IPS DF 6.9 (cell line): ENCODE results near the gene DEGS2.
"Not testable (repeated sequence)": the region's sequence is repeated elsewhere in the genome, so short reads cannot be mapped to it uniquely, and the experiment has no call there.

Experiments used
- DNase-seq: peaks from one replicate; pipeline ENCODE4 v3.0.0-alpha.2; 2013; ENCODE audit warnings: low read depth, low spot score
- H3K27ac ChIP-seq: one replicate; pipeline ENCODE4 v1.5.1; 2013; ENCODE audit warnings: low read length, control low read depth
- H3K27me3 ChIP-seq: 2 replicates; pipeline ENCODE4 v1.6.1; 2013; ENCODE audit warnings: mild to moderate bottlenecking, low read length; ENCODE audit not compliant: control insufficient read depth, insufficient read depth
- H3K36me3 ChIP-seq: 2 replicates; pipeline ENCODE4 v1.6.1; 2013; ENCODE audit warnings: low read length; ENCODE audit not compliant: control insufficient read depth, insufficient read depth
- H3K4me1 ChIP-seq: 2 replicates; pipeline ENCODE4 v1.6.1; 2013; ENCODE audit warnings: low read length; ENCODE audit not compliant: control insufficient read depth, insufficient read depth
- H3K4me3 ChIP-seq: 2 replicates; pipeline ENCODE4 v1.5.1; 2013; ENCODE audit warnings: mild to moderate bottlenecking, low read length
- H3K9me3 ChIP-seq: 2 replicates; pipeline ENCODE4 v1.6.1; 2013; ENCODE audit warnings: low read length, inconsistent platforms; ENCODE audit not compliant: control insufficient read depth, insufficient read depth
- WGBS: extraction: QIAGEN DNeasy Blood & Tissue Kit; methylation state at CpG from one replicate; pipeline ENCODE4 v1.1.7; 2013; ENCODE audit warnings: mixed read lengths, missing lambda C conversion rate; ENCODE audit not compliant: insufficient read length, insufficient coverage; 5-methylcytosine and 5-hydroxymethylcytosine counted together

DEGS2 gene

GRCh38 chr14:100159094-100159864 lies at the start of gene DEGS2:
TSS of gene DEGS2 (minus strand) at chr14:100159645. CDS start at chr14:100159587, 58 bp downstream.
- no peak for DNase-seq
- peaks cover 25% of the 10 kb centered on the region for H3K27me3 ChIP-seq
- no peak within 1 kb of the TSS for H3K27ac ChIP-seq
- H3K36me3 ChIP-seq = no peaks in the 10 kb centered on the region
- 0 out of 2 replicates have a peak, but pooled peaks cover 1% of the 10 kb centered on the region for H3K4me1 ChIP-seq
- H3K4me3 ChIP-seq = peak within 1 kb of the TSS; percentile 44; the same call in 1 of the 2 replicates
- no peaks in the 10 kb centered on the region for H3K9me3 ChIP-seq
- WGBS = no CpG with 5 or more reads among the region's 94 CpGs

DNA sequence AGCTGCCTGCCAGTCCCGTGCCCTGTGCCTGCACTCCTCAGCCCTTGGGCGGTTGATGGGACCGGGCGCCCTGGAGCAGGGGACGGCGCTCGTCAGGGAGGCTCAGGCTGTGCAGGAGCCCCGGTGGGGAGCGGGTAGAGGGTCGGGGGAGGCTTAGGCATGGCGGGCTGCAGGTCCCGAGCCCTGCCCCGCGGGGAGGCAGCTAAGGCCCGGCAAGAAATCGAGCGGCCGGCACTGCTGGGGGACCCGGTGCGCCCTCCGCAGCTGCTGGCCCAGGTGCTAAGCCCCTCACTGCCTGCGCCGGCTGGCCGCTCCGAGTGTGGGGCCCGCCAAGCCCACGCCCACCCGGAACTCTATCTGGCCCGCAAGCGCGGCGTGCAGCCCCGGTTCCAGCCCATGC lies 48.7 kb upstream of the DEGS2 start:
- H3K27ac ChIP-seq, H3K4me1 ChIP-seq, H3K27me3 ChIP-seq, H3K4me3 ChIP-seq, DNase-seq, H3K36me3 ChIP-seq, H3K9me3 ChIP-seq: not testable (repeated sequence)
- WGBS = no CpG with 5 or more reads among the region's 33 CpGs

DNA sequence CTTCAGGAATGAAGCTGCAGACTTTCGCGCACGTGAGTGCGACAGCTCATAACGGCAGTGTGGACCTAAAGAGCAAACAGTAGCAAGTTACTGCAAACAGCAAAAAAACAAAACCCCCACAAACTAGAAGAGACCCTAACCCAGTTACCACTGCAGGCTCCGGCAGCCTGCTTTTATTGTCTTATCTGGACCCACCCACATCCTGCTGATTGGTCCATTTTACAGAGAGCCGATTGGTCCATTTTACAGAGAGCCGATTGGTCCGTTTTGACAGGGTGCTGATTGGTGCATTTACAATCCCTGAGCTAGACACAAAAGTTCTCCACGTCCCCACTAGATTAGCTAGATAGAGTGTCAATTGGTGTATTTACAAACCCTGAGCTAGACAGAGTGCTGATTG lies 48.1 kb upstream of the DEGS2 start:
- not testable (repeated sequence) for H3K27me3 ChIP-seq, H3K36me3 ChIP-seq, H3K4me1 ChIP-seq, H3K4me3 ChIP-seq, DNase-seq, H3K9me3 ChIP-seq, H3K27ac ChIP-seq
- no CpG with 5 or more reads among the region's 10 CpGs for WGBS

DNA sequence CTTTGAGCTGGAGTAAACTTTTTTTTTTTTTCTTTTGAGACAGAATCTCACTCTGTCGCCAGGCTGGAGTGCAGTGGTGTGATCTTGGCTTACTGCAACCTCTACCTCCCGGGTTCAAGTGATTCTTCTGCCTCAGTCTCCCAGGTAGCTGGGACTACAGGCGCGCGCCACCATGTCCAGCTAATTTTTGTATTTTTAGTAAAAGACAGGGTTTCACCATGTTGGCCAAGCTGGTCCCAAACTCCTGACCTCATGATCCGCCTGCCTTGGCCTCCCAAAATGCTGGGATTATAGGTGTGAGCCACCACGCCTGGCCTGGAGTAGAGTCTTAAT lies 45.4 kb upstream of the DEGS2 start:
- H3K9me3 ChIP-seq, H3K4me1 ChIP-seq, H3K27ac ChIP-seq, DNase-seq, H3K36me3 ChIP-seq, H3K27me3 ChIP-seq, H3K4me3 ChIP-seq: not testable (repeated sequence)
- no CpG with 5 or more reads among the region's 7 CpGs for WGBS

GRCh38 chr14:100203962-100204834 lies 44.8 kb upstream of the DEGS2 start:
- H3K36me3 ChIP-seq = no peaks in the 10 kb centered on the region
- H3K27me3 ChIP-seq = no peaks in the 10 kb centered on the region
- no peaks in the 10 kb centered on the region for H3K4me1 ChIP-seq
- no CpG with 5 or more reads among the region's 4 CpGs for WGBS
- no peak for DNase-seq
- H3K27ac ChIP-seq = no peak overlapping the region
- no peak overlapping the region for H3K4me3 ChIP-seq
- H3K9me3 ChIP-seq = no peaks in the 10 kb centered on the region

DNA sequence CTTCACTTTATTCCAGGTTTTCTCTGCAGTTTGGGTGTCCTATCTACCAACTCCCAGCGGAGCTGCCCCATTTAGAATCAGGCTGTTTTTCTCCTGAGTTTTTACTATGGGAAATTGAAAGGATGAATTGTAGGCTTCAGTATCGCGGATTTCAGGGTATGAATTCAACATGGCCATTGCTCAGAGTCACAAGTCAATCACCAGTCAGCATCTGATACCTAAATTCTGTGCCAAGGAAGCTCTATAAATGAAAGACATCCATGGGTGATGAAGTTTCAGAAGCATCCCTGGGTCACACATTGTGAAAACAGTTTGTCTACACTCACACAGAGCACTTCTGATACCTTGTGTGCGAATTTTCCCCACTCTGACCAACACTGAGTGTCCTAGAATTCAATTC lies 43.7 kb upstream of the DEGS2 start:
- no peaks in the 10 kb centered on the region for H3K36me3 ChIP-seq
- WGBS = no CpG with 5 or more reads among the region's 4 CpGs
- no peaks in the 10 kb centered on the region for H3K4me1 ChIP-seq
- no peak for DNase-seq
- H3K4me3 ChIP-seq = no peak overlapping the region
- no peak overlapping the region for H3K27ac ChIP-seq
- no peaks in the 10 kb centered on the region for H3K27me3 ChIP-seq
- H3K9me3 ChIP-seq = no peaks in the 10 kb centered on the region

DNA sequence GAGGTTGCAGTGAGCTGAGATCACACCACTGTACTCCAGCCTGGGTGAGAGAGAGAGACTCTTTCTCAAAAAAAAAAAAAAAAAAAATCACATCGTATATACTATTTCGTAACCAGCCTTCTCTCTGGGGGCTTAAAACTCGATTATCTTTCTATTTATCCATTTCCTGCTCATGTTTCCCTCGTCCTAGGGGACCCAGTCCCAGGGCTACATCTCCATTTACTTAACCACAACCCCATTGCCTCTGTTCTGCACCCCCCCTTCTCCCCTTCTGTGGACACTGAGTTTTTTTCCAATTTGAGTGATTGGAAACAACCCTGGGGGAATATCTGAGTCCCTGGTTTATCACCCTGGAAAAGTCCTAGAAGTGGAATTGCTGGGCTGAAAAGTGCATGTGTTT lies 43.3 kb upstream of the DEGS2 start:
- H3K27me3 ChIP-seq = no peaks in the 10 kb centered on the region
- 100% methylated on average over 3 of the region's 4 CpGs for WGBS
- H3K36me3 ChIP-seq = no peaks in the 10 kb centered on the region
- no peak overlapping the region for H3K4me3 ChIP-seq
- H3K9me3 ChIP-seq = no peaks in the 10 kb centered on the region
- DNase-seq = no peak
- no peak overlapping the region for H3K27ac ChIP-seq
- no peaks in the 10 kb centered on the region for H3K4me1 ChIP-seq

- no peaks in the 10 kb centered on the region for H3K27me3 ChIP-seq
- no peak overlapping the region for H3K27ac ChIP-seq
- H3K4me3 ChIP-seq = no peak overlapping the region
- H3K4me1 ChIP-seq = no peaks in the 10 kb centered on the region
- DNase-seq = no peak
- no peaks in the 10 kb centered on the region for H3K9me3 ChIP-seq
- WGBS = no CpG with 5 or more reads among the region's 5 CpGs
- no peaks in the 10 kb centered on the region for H3K36me3 ChIP-seq
Observed at GRCh38 chr14:100201701-100202100, 42.3 kb upstream of the DEGS2 start.

GRCh38 chr14:100200311-100200710 lies 40.9 kb upstream of the DEGS2 start:
- Histone ChIP-seq H3K27ac (no peak overlapping the region), H3K27me3 (no peaks in the 10 kb centered on the region), H3K4me1 (no peaks in the 10 kb centered on the region), H3K36me3 (no peaks in the 10 kb centered on the region), H3K9me3 (no peaks in the 10 kb centered on the region), H3K4me3 (no peak overlapping the region)
- WGBS = no CpG with 5 or more reads among the region's 3 CpGs
- no peak for DNase-seq

DNA sequence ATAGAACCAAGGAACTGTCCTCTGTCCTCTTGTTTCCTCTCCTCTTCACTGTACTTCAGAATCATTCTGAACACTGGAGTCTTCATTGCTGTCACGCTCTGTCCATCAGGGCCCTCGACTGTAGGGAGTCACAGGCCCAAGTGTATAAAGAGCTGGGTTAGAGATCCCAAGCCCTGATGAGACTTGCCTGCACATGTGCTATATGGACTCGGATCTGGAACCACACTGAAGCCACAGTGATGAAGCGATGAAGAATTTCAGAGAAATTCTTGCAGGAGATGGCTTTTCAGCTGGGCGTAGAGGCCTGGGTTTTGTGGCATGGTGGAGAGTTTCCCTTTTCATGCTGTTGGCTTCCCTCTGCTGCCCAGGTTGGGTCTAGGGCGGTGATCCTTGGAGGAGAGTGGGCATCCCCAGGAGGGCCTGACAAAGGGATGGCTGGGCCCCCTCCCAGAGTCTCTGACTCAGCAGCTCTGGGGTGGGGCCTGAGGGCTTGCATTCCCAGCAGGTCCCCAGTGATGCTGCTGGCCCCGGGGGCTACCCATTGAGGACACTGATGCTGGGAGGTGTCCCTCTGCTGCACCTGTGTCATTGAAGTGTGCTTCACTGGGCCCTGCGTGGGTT lies 39.9 kb upstream of the DEGS2 start:
- WGBS = no CpG with 5 or more reads among the region's 8 CpGs

More for the DNA sequence above, 39.9 kb upstream of the DEGS2 start:
- Histone ChIP-seq H3K27ac (no peak overlapping the region), H3K36me3 (no peaks in the 10 kb centered on the region), H3K4me1 (no peaks in the 10 kb centered on the region), H3K9me3 (no peaks in the 10 kb centered on the region), H3K27me3 (no peaks in the 10 kb centered on the region), H3K4me3 (no peak overlapping the region)
- DNase-seq = no peak
